Neural progenitor cell (in vitro differentiated cells): ENCODE measurements around the gene SEZ6L2. TPM values are rescaled to one million over a fixed set of nuclear protein-coding genes. Genes with fewer than 3 reads are reported as not detected.

Source experiments
- DNase-seq: peaks from one replicate; pipeline ENCODE4 v3.0.0-alpha.2; 2016; ENCODE audit warnings: low spot score
- H2AFZ ChIP-seq: fragments of 200-600 bp; sonication (generic); replicated peaks from 2 replicates; pipeline ENCODE4 v1.6.1; 2016; ENCODE audit warnings: antibody characterized with exemption
- H3F3A ChIP-seq: fragments of 200-600 bp; sonication (generic); 2 replicates; pipeline ENCODE4 v1.6.1; 2016; ENCODE audit warnings: antibody characterized with exemption, low read depth
- H3K27ac ChIP-seq: fragments of 200-600 bp; sonication (generic); 2 replicates; pipeline ENCODE4 v1.5.1; 2016; ENCODE audit warnings: mild to moderate bottlenecking
- H3K27me3 ChIP-seq: fragments of 200-600 bp; sonication (generic); 2 replicates; pipeline ENCODE4 v1.6.1; 2016; ENCODE audit warnings: mild to moderate bottlenecking, moderate library complexity
- H3K36me3 ChIP-seq: fragments of 200-600 bp; sonication (generic); 2 replicates; pipeline ENCODE4 v1.5.1; 2016
- H3K4me1 ChIP-seq: fragments of 200-600 bp; sonication (generic); 2 replicates; pipeline ENCODE4 v1.6.1; 2016; ENCODE audit warnings: mixed run types
- H3K4me2 ChIP-seq: fragments of 200-600 bp; sonication (generic); 2 replicates; pipeline ENCODE4 v1.6.1; 2016
- H3K4me3 ChIP-seq: fragments of 200-600 bp; sonication (generic); 2 replicates; pipeline ENCODE4 v1.5.1; 2016
- H3K79me2 ChIP-seq: fragments of 200-600 bp; sonication (generic); 2 replicates; pipeline ENCODE4 v1.6.1; 2016; ENCODE audit warnings: low read depth
- H3K9ac ChIP-seq: fragments of 200-600 bp; sonication (generic); 2 replicates; pipeline ENCODE4 v1.6.1; 2016
- H3K9me3 ChIP-seq: fragments of 200-600 bp; sonication (generic); 2 replicates; pipeline ENCODE4 v1.5.1; 2016; ENCODE audit warnings: low read depth
- H4K20me1 ChIP-seq: fragments of 200-600 bp; sonication (generic); 2 replicates; pipeline ENCODE4 v1.6.1; 2016; ENCODE audit warnings: low read depth
- H3K27ac Mint-ChIP-seq: 3 replicates; pipeline ENCODE4 v1.8.0; 2021; ENCODE audit warnings: mixed read lengths
- H3K27me3 Mint-ChIP-seq: 2 replicates; pipeline ENCODE4 v1.8.0; 2022; ENCODE audit warnings: low read depth, mild to moderate bottlenecking, inconsistent platforms, moderate library complexity, mixed read lengths; ENCODE audit not compliant: insufficient read depth
- H3K36me3 Mint-ChIP-seq: 3 replicates; pipeline ENCODE4 v1.8.0; 2021; ENCODE audit warnings: mixed read lengths
- H3K4me1 Mint-ChIP-seq: 3 replicates; pipeline ENCODE4 v1.8.0; 2021; ENCODE audit warnings: mixed read lengths
- H3K4me3 Mint-ChIP-seq: 3 replicates; pipeline ENCODE4 v1.8.0; 2021; ENCODE audit warnings: mild to moderate bottlenecking, moderate library complexity, mixed read lengths
- H3K9me3 Mint-ChIP-seq: 3 replicates; pipeline ENCODE4 v1.8.0; 2020; ENCODE audit warnings: mixed read lengths
- EZH2 ChIP-seq: fragments of 200-600 bp; sonication (generic); IDR thresholded peaks from 2 replicates; pipeline ENCODE4 v1.6.1; 2017; ENCODE audit warnings: antibody characterized with exemption, mild to moderate bottlenecking, moderate library complexity
- EZH2phosphoT487 ChIP-seq: fragments of 200-600 bp; sonication (generic); IDR thresholded peaks from 2 replicates; pipeline ENCODE4 v1.6.1; 2017; ENCODE audit warnings: antibody characterized with exemption
- total RNA-seq: library from RNA; depleted of rRNA; stranded (reverse); fragments of >200 nt; gene quantifications from 2 replicates; pipeline ENCODE4 v1.2.3, GENCODE V29; 2015; ENCODE audit warnings: low replicate concordance
- TF ChIP-seq, protein P1 (sequence below): fragments of 200-600 bp; sonication (generic); IDR thresholded peaks from 2 replicates; pipeline ENCODE4 v1.5.1; 2017; ENCODE audit warnings: antibody characterized with exemption, mild to moderate bottlenecking

The SEZ6L2 gene
- total RNA-seq, 1 donor from 2014 or later = 11.7 TPM

- peaks cover 17% of the 10 kb centered on the region for H3K36me3 Mint-ChIP-seq
- H3K9me3 Mint-ChIP-seq = no peaks in the 10 kb centered on the region
- no peak for DNase-seq
- Histone ChIP-seq H3K4me1 (no peaks in the 10 kb centered on the region), H3K79me2 (no peaks in the 10 kb centered on the region), H2AFZ (no peak overlapping the region), H3K4me3 (no peak overlapping the region), H3K27me3 (no peaks in the 10 kb centered on the region), H3K9ac (no peak overlapping the region), H3K9me3 (no peaks in the 10 kb centered on the region), H4K20me1 (no peaks in the 10 kb centered on the region), H3K36me3 (peaks cover 2% of the 10 kb centered on the region), H3K4me2 (no peak overlapping the region), H3K27ac (no peak overlapping the region), H3F3A (no peaks in the 10 kb centered on the region)
- H3K4me3 Mint-ChIP-seq = no peak overlapping the region
- TF ChIP-seq, protein P1, sequence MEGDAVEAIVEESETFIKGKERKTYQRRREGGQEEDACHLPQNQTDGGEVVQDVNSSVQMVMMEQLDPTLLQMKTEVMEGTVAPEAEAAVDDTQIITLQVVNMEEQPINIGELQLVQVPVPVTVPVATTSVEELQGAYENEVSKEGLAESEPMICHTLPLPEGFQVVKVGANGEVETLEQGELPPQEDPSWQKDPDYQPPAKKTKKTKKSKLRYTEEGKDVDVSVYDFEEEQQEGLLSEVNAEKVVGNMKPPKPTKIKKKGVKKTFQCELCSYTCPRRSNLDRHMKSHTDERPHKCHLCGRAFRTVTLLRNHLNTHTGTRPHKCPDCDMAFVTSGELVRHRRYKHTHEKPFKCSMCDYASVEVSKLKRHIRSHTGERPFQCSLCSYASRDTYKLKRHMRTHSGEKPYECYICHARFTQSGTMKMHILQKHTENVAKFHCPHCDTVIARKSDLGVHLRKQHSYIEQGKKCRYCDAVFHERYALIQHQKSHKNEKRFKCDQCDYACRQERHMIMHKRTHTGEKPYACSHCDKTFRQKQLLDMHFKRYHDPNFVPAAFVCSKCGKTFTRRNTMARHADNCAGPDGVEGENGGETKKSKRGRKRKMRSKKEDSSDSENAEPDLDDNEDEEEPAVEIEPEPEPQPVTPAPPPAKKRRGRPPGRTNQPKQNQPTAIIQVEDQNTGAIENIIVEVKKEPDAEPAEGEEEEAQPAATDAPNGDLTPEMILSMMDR = no peak
- TF ChIP-seq EZH2phosphoT487 = no peak
- no peak for TF ChIP-seq EZH2
- H3K4me1 Mint-ChIP-seq = peaks cover 2% of the 10 kb centered on the region
- no peak overlapping the region for H3K27ac Mint-ChIP-seq
- H3K27me3 Mint-ChIP-seq = no peaks in the 10 kb centered on the region
Observed at GRCh38 chr16:29916979-29917378, 17.6 kb upstream of the SEZ6L2 start.

DNA sequence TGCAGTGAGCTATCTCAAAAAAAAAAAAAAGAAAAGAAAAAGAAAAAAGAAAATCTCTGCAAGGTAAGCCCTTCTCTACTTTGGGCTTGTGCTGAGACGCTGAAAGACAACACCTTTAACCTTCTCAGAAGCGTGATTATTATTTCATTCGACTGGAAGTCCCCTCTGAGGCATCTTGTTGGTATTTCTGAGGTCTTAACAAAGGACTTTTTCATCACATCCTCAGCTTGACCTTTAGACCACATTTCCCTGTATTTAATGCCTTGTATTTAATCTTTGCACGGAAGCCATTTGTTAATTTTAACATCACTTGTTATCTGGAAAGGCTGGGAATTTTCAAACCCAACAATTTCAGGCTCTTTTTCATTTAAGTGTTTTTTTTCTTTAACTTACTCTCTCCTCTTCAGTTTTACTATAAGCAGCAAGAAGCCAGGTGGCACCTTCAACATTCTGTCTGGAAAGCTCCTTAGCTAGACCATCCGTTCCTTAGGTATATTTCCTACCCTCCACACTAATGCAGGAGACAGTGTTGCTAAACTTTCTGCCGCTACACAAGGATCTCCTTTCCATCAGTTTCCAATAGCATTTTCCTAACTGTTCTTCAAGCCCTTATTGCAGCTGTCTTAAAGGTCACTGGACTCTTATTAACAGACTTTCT is 16.4 kb upstream of the SEZ6L2 start:
- Histone ChIP-seq H3K27ac (no peak overlapping the region), H3K36me3 (peaks cover 2% of the 10 kb centered on the region), H2AFZ (no peak overlapping the region), H3F3A (no peaks in the 10 kb centered on the region), H3K4me2 (no peak overlapping the region), H3K4me3 (no peak overlapping the region), H3K9me3 (no peaks in the 10 kb centered on the region), H3K4me1 (no peaks in the 10 kb centered on the region), H3K79me2 (no peaks in the 10 kb centered on the region), H3K9ac (no peak overlapping the region), H3K27me3 (no peaks in the 10 kb centered on the region), H4K20me1 (no peaks in the 10 kb centered on the region)
- H3K4me3 Mint-ChIP-seq = no peak overlapping the region
- H3K4me1 Mint-ChIP-seq = peaks cover 3% of the 10 kb centered on the region
- no peaks in the 10 kb centered on the region for H3K27me3 Mint-ChIP-seq
- H3K36me3 Mint-ChIP-seq = peaks cover 15% of the 10 kb centered on the region
- H3K9me3 Mint-ChIP-seq = no peaks in the 10 kb centered on the region
- TF ChIP-seq EZH2phosphoT487 = no peak
- TF ChIP-seq, protein P1 = no peak
- no peak for TF ChIP-seq EZH2
- H3K27ac Mint-ChIP-seq = no peak overlapping the region
- DNase-seq = no peak

GRCh38 chr16:29913514-29913913 is 14.2 kb upstream of the SEZ6L2 start:
- H4K20me1 ChIP-seq = no peaks in the 10 kb centered on the region
- H3K27me3 ChIP-seq = no peaks in the 10 kb centered on the region
- H3K4me2 ChIP-seq = no peak overlapping the region
- TF ChIP-seq EZH2phosphoT487 (no peak), EZH2 (no peak)
- TF ChIP-seq, protein P1 = no peak
- no peaks in the 10 kb centered on the region for H3K9me3 Mint-ChIP-seq
- H2AFZ ChIP-seq = no peak overlapping the region
- H3K4me1 Mint-ChIP-seq = peaks cover 3% of the 10 kb centered on the region
- no peaks in the 10 kb centered on the region for H3K4me1 ChIP-seq
- no peak overlapping the region for H3K9ac ChIP-seq
- H3K27ac ChIP-seq = no peak overlapping the region
- H3K9me3 ChIP-seq = no peaks in the 10 kb centered on the region
- no peak overlapping the region for H3K4me3 ChIP-seq
- H3F3A ChIP-seq = peaks cover 8% of the 10 kb centered on the region
- no peak overlapping the region for H3K4me3 Mint-ChIP-seq
- no peak overlapping the region for H3K27ac Mint-ChIP-seq
- H3K27me3 Mint-ChIP-seq = no peaks in the 10 kb centered on the region
- peaks cover 2% of the 10 kb centered on the region for H3K36me3 ChIP-seq
- DNase-seq = no peak
- H3K36me3 Mint-ChIP-seq = peaks cover 9% of the 10 kb centered on the region
- H3K79me2 ChIP-seq = no peaks in the 10 kb centered on the region
